ENCODE data around the gene POLN.

POLN gene

GRCh38 chr4:2079006-2079405, 162.9 kb downstream of the POLN start:
- no peak for DNase-seq

GRCh38 chr4:2078584-2078983, 163.3 kb downstream of the POLN start:
- DNase-seq: no peak

- DNase-seq: no peak
Observed at GRCh38 chr4:2077537-2078460, 164.1 kb downstream of the POLN start.

- DNase-seq: no peak
Observed at GRCh38 chr4:2076908-2077536, 164.9 kb downstream of the POLN start.

- DNase-seq: no peak
Observed at GRCh38 chr4:2075987-2076907, 165.7 kb downstream of the POLN start.

GRCh38 chr4:2075171-2075986, 166.5 kb downstream of the POLN start:
- DNase-seq: no peak

- DNase-seq: no peak
Observed at GRCh38 chr4:2074588-2074987, 167.3 kb downstream of the POLN start.

GRCh38 chr4:2073808-2074481, 168.0 kb downstream of the POLN start:
- DNase-seq: no peak

- no peak for DNase-seq
Observed at GRCh38 chr4:2072971-2073807, 168.7 kb downstream of the POLN start.

- no peak for DNase-seq
Observed at GRCh38 chr4:2071912-2072867, 169.7 kb downstream of the POLN start.

- no peak for DNase-seq
Observed at GRCh38 chr4:2071252-2071911, 170.5 kb downstream of the POLN start.

GRCh38 chr4:2070421-2071251, 171.3 kb downstream of the POLN start:
- no peak for DNase-seq

GRCh38 chr4:2069986-2070385, 171.9 kb downstream of the POLN start:
- no peak for DNase-seq

- DNase-seq: no peak
Observed at GRCh38 chr4:2069161-2069971, 172.6 kb downstream of the POLN start.

- no peak for DNase-seq
Observed at GRCh38 chr4:2068566-2068965, 173.4 kb downstream of the POLN start.

GRCh38 chr4:2068198-2068470, 173.8 kb downstream of the POLN start:
- DNase-seq: no peak

- DNase-seq: no peak
Observed at GRCh38 chr4:2067446-2068197, 174.3 kb downstream of the POLN start.

All from fibroblast of skin of right biceps (primary cell).